T-helper 2 cell treated with Interferon-gamma antibody and Interleukin-4, amounts not matched to agents 100 ng/mL and 5 ng/mL, for 36 hours (primary cell): ENCODE measurements around the gene CPB2. TPM values are rescaled to one million over a fixed set of nuclear protein-coding genes. Genes with fewer than 3 reads are reported as not detected.

Experiments used
- intact Hi-C: fragments of 100-400 bp; cut with micrococcal nuclease; formaldehyde crosslinking; loops from one replicate; pipeline ENCODE4 v1.15.1; 2023
- total RNA-seq: library from RNA; stranded (reverse); gene quantifications from 2 replicates; pipeline ENCODE4 v1.2.3, GENCODE V29; 2022

Gene CPB2
- total RNA-seq, 1 donor from 2014 or later, result not detected

DNA sequence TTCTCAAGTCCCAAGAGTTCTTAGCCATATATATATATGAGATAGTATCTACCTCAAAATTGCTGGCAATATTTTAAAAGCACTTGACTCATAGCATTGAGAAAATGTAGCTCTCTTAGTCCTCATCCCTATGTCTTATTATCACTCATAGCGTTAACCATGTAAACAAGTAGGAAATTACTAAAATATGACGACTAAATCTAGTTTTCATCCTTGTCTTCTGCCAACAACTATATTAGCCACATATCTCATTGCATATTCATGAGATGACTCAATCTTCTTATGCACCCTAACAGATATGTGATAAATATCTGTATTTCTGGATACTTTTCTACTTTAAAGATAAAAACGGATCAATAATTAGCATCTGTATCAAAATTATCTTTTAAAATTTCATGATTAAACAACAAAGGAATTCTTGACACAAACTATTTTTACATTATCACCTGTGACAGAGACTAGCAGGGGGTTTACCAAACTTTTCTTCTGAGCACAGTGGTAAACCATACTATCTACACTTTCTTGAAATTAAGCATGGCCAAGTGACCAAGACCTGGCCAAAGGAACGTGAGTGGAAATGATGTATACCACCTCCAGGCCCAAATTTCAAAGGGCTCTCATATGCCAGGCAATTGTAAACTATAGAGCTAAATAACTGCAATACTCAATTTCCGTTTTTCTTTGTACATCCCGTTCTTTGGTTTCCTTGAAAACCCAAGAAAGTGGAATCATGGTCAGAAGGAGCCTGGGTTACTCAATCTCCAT lies 98.0 kb downstream of the CPB2 start:
- intact Hi-C loops, result no loop called here

- intact Hi-C loops, result no loop called here
These were observed 100.3 kb downstream of the CPB2 start for GRCh38 chr13:46004491-46004890.

Other genes with a start within 250 kb of the CPB2 start
- gene ZC3H13, start 52.3 kb downstream of the CPB2 start, total RNA-seq, result 42.3 and 45.9 TPM in 2 replicates
- 1,131 and 1,165 TPM in 2 replicates for gene LCP1, start 77.1 kb upstream of the CPB2 start, total RNA-seq
- 1.1 and 1.2 TPM in 2 replicates for gene LRRC63, start 106.9 kb upstream of the CPB2 start, total RNA-seq